GM12892 (cell line): ENCODE data around the gene RAN.

ENCODE experiments used
- POLR2A ChIP-seq: IDR thresholded peaks from 2 replicates; pipeline ENCODE4 v1.6.1; 2011; ENCODE audit warnings: low read depth, low read length, control low read depth
- POLR2AphosphoS5 ChIP-seq: IDR thresholded peaks from 2 replicates; pipeline ENCODE4 v1.6.1; 2011; ENCODE audit warnings: low read depth, low read length, control low read depth

GRCh38 chr12:130832561-130833209, 39.2 kb upstream of the RAN start:
- no peak for TF ChIP-seq POLR2AphosphoS5
- no peak for TF ChIP-seq POLR2A
